HG02943 (cell line): ENCODE data around the gene STK40.

ENCODE experiments used
- ATAC-seq: cut with Tn5 transposase; IDR thresholded peaks from one replicate; pipeline ENCODE4 v1.9.1; 2021; ENCODE audit warnings: mild to moderate bottlenecking, low read depth, moderate library complexity; ENCODE audit not compliant: unreplicated experiment

The STK40 gene

DNA sequence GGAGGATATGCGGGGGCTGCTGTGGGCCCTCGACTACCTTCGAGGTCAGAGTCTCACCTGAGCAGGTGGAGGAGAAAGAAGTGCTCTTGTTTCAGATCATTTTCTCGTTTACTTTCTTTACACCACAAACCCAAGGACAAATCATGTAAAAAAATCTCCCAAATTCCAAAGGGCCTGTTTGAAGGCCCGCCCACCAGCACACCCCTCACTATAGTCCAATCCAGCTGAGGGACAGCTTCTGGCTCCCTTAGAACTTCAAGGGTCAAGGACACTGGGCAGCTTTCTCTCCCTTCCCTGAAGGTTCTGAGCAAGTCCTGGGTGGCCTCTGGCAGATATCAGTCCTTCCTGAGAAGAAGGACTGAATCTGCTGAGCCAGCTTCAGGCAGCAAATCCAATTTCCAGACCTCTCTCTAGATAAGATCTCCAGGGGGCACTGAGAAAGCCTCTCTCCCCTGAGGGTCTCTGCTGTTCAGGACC lies 5.5 kb downstream of the STK40 start:
- ATAC-seq, result no peak

- no peak for ATAC-seq
These were observed 7.8 kb downstream of the STK40 start for GRCh38 chr1:36377791-36378492.

DNA sequence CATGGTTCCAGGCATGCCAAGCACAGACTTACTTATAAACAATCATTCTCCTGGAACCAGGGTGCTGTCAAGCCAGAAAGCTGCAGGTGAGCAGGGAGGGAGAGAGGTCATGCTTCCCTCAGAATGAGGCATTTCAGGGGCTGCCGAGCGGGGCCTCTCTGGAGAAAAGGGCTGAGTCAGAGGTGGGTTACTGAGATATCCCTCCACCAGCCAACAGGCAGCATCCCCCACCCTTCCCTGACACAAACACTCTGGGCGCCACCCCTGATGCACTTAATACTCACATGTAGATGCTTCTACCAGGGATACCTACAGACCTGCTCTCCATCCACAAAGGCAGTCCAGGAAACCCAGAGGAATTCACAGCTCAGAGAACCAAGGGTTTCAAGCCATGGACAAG lies 13.1 kb downstream of the STK40 start:
- ATAC-seq, result no peak

GRCh38 chr1:36369061-36369861 lies 16.5 kb downstream of the STK40 start:
- no peak for ATAC-seq

GRCh38 chr1:36367798-36368197 lies 17.9 kb downstream of the STK40 start:
- no peak for ATAC-seq

DNA sequence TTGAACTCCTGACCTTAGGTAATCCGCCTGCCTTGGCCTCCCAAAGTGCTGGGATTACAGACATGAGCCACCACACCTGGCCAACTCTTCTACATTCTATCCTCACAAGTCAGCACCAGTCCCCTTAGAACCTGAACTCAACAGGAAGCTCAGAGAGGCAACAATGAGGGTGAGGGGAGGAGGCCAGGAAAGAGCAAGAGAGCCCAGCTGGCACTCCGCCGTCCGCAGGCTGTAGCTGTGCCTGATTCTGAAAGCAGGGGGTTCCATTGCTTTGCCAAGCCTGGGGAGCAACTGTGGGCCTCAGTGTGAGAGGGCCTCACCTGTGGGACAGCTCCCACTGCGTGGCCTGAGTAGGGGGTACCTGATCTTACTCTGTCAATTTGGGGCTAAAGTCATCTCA lies 18.7 kb downstream of the STK40 start:
- no peak for ATAC-seq

GRCh38 chr1:36366091-36366661 lies 19.5 kb downstream of the STK40 start:
- ATAC-seq, result no peak

DNA sequence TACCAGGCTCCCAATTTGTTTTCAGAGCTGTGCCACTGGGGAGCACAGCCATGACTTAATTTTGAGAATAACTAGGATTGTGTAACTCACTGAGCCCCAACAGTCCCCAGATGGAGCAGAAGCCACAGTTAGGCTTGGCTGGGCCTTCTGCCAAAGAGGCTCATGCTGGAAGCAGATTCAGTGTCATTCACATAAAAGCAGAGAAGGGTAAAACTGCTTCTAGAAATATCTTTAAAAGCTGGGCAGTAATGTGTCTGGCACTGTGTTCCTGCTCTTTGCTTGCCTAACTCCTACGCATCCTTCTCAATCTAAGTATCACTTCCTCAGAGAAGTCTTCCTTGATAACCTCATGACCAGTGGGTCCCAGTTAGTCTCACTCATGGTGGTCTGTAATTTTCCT lies 20.3 kb downstream of the STK40 start:
- no peak for ATAC-seq

DNA sequence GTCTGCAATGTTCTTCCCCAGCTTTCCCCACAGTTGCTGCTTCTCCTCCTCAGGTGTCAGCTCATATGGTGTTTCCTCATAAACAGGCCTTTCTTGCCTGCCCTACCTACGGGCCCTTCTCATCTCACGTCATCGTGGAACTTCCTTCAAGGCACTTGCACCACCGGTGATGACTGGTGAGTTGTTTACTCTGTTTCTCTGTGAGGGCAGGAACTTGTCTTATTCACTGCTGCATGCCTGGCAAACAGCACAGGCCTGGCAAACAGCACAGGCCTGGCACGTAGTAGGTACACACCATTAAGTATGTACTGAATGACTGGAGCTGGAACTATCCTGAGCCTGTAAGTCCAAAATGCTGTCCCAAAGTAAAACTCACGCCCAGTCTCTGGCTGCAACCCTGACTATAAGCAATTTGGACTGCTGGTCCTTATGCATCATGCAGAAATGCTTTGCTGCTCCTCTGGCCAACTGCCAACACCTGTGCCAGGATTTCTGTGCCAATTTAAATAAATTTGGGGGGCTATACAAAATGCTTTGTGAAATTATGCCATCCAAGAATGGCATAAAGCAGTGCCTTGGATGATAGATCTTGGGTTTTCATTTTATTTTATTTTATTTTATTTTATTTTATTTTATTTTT lies 25.7 kb downstream of the STK40 start:
- no peak for ATAC-seq

DNA sequence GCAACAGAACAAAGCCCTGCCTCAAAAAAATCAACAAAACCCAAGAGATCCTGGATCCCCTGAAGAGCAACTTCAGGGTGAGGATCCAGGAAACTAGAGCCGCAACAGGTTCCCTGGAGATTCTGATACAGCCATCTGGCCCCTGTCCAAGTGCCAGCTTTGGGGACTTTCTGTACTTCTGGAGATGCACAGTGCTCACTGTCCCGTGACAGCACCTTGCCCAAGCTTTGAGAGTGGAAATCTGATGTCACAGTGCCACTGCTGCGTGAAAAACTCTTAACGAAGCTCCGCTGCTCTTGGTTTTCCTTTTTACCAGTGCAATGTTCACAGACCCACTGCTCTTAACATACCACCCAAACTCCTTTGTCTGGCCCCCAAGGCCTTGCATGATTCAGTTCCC lies 26.3 kb downstream of the STK40 start:
- no peak for ATAC-seq

DNA sequence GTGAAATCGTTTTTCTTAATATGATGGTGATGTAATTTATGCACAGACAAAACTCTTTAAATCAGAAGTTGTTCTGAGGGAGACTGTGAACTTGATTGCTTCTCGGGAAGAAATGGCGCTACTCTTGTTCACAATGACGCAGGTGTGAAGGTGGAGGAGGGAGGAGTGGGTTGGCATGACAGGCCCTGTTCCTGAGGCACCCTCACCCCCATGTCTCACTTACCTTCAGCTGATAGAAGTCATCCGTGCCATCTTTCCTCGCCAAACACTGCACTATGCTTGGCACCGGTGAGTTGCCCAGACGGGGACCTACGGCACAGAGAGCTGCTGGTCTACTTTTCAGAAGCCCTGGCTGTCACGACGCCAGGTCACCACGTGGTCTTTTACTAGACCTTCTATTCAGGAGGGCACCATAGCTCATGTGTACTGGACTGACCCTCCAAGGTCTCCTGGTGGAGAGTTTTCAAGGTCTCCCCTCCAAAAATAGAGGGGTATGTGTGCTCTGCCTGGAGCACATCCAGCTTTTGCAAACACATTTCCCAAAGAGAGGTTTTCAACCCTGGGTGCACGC lies 27.1 kb downstream of the STK40 start:
- ATAC-seq, result no peak

DNA sequence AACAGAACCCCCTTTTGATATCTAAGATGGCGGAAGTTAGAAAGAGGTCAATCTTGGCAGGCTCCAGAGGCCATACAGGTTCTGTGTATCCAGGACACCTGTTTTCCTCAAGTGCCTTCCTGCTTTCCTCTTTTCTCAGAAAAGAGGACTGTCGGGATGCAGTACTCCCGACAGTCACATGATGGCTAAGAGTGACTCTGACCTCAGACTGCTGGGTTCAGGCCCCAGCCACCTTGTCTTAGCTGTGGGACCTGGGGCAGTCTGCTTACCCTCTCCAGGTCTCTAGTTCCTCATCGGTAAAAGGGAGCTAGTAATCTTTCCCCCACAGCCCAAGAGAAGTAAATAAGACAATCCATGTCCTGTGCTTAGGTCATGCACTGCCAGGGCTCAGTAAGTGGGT lies 29.9 kb downstream of the STK40 start:
- ATAC-seq, result no peak

DNA sequence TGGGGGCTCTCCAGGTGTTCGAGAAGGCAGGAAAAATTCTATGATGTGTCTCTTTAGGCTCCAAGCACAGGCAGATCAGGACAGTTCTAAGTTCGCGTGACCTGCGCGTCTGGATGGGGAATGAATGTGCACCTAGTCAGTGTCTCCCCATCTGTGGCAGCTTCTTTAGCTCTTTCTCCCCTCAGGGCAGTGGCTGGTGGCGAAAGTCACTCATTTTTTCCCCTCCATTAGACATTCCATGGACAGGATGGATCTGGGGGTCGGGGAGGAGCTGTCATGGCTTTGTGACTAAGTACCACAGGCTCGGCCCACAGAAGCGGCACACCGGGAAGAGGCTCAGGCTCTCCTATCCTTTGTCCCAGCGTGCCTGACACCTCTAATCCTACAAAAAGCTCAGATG lies 31.2 kb downstream of the STK40 start:
- ATAC-seq, result no peak

GRCh38 chr1:36352910-36353878 lies 32.5 kb downstream of the STK40 start:
- ATAC-seq, result no peak

DNA sequence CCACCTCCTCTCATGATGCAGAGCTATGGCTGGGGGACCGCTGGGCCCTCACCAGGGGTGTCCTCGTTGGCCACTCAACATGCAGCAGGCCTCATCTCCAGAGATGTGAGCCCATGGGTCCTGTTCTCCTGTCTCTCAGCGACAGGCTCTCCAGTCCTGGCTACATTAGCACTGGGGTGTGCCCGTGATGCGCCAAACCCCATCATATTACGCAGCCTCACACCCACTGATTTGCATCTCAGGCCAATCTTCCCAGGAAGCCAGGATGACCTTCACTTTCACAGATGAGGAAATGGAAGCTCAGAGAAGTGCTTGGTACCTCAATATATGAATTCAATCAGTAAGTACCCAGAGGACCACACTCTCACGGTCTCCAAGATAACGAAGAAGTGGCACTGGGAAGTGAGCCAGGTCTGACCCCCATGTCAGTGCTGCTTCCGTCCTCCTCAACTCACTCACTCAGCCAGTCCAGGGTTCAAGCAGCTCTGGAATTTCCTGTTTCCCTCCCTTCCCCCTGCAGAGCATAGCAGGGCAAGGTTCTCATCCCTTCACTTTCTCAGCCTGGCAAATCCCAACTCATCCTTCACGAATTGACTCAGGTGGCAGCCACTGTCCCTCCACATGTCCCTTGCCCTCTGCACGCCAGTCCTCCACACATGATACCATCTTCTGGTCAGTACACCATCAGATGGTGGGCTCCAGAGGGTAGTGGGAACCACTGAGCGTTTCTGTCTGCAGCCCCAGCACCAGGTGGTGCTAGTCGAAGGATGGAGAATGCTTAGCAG lies 33.4 kb downstream of the STK40 start:
- ATAC-seq, result no peak

GRCh38 chr1:36351227-36351977 lies 34.3 kb downstream of the STK40 start:
- no peak for ATAC-seq

DNA sequence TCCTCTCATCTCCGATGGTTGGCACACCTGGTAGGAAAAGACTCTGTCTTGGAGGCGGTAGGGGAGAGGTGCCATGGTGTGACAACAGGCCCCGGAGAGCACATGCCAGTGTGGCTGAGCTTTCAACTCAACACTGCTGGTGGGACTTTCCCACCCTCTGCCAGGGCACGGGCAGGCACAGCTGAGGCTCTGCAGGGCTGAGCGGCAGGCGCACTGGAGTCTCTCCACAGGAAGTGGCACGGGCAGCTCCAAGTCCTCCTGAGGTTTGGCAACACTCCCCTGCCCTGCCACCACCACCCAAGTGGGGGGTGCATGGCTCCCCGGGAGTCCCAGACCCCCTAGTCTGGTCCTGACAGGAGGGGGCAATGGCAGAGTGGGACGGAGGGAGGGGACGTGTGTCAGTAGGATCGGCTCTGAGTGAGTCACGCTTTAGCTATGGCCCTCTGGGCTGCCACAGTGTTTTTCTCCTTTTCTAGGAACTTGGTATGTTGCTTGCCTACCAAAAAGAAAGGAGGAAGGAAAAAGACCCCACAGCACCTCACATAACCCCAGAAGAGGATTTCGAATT lies 35.0 kb downstream of the STK40 start:
- no peak for ATAC-seq

DNA sequence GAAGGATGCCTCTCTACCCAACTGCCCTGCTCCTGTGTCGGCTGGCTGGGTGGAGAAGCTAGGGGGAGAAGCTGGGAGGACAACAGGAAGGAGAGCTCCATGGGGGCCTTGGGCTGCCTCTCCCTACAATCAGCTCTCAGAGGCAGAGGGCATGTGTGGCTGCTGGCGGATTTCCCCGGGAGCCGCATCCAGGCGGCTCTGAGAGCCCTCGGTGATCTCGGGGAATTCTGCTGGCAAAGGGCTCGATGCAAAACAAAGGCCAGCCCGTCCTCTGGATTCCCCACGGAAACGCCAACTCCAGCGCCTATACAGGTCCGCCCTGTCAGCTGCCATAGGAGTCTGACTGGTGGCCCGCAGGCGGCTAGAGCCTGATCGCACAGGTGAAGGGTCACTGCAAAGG lies 35.9 kb downstream of the STK40 start:
- ATAC-seq, result no peak
